IPS DF 4.7 (cell line): ENCODE data around the gene TRIM7.
"Not testable (repeated sequence)": the region's sequence is repeated elsewhere in the genome, so short reads cannot be mapped to it uniquely, and the experiment has no call there.

Experiments used
- DNase-seq: peaks from one replicate; pipeline ENCODE4 v3.0.0-alpha.2; 2013; ENCODE audit warnings: low spot score; ENCODE audit errors: extremely low read depth

Gene TRIM7

DNA sequence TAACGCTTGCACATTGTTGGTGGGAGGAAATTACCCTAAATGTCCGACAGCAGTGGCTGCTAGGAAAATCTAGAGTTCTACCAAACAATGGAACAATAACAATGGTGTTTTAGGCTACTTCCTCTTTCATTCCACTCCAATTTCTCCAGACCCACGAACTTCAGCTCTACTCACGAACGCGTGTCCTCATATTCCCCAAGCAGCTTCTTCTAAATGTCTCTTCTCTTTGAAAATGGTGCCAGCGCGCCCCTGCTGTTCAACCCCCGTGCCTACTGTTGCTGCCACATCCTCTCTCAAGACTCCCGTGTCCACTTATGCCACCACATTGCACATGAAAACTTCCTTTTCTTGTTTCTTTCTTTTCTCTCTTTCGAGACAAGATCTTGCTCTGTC lies 32.0 kb downstream of the TRIM7 start:
- DNase-seq: no peak

DNA sequence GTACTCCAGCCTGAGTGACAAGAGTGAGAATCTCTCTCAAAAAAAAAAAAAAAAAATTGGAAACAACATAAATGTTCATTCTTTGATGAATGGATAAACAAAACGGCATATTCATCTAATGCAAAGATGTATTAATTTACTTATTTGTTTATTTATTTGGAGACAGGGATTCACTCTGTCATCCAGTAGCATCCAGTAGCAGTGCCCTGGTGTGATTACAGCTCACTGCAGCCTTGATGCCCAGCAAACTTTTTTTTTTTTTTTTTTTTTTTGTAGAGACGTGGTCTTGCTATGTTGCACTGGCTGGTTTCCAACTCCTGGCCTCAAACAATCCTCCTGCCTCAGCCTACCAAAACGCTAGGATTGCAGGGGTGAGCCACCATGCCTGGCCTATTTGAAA lies 33.2 kb downstream of the TRIM7 start:
- no peak for DNase-seq

DNA sequence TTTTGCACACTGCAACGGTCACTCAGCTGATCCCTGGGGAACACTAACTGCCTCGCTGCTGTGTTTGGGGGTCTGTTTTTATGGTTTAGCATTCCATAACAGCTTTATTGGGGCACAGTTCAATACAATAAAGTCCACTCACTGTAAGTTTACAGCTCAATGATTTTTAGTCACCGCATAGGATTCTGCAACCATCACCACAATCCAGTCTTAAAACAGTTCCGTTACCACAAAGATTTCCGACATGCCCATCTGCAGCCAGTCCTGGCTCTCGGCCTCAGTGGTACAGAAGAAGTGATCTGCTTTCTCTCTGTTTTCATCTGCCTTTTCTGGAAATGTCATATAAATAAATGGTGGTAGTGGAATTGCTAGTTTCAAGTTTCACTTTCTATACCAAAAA lies 34.0 kb downstream of the TRIM7 start:
- no peak for DNase-seq

DNA sequence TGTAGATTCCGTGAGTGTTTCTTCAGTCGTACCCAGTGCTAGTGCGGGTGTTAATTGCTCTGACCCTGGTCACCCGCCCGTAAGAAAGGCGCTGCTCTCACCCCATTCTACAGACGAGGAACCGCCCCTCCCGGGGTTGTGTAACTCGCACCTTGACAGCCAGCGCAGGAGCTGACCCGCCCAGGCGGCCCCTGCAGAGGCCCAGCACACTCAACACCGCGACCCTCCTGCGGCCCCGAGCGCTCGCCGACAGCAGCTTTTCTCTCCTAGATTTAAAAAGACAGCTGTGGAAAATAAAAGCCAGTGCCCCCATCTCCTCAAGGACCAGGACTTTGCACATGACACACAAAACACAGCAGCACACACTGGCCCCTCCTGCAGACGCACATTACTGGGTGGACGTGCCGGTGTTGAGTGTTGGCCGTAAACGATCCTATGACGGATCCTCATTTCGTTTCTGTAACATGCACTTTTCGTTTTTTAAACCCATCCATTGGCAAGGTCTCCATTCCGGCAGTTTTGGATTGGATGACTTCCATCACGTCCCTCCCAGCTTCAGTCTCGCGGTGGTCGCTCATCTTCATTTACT lies 34.7 kb downstream of the TRIM7 start:
- DNase-seq: no peak

DNA sequence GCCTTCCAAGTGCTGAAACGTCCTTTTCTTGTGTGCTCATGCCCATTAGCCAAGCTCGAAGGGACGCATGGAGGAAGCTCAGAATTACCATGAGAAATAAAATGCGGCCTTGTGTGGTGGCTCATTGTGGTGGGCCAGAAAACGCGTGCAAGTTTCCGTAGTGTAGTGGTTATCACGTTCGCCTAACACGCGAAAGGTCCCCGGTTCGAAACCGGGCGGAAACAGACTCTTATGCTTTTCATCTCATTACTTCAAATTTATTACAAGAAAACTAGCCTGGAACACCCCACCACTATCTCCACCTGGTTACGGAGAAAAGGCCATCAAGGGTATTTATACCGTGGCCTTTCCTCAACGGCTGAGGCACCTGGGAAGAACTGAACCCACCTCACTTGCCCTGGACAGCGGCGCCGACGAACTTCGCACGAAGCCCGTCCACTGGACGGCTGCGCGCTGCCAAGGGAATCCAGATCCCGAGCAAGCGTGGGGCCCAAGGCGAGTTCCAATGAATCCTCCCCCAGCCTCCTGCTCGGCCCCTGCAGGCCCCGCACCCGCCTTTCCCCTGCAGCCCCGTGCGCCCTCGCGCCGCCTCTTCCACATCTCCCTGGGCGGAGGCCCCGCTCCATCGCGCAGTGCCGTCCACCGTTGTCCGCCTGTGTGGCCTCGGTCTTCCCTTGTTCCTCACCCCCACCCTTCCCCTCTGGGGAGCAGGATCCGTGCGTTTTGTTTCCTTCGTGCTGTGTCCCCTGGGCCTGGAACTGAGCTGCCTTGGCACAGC lies 35.3 kb downstream of the TRIM7 start:
- not testable (repeated sequence) for DNase-seq

DNA sequence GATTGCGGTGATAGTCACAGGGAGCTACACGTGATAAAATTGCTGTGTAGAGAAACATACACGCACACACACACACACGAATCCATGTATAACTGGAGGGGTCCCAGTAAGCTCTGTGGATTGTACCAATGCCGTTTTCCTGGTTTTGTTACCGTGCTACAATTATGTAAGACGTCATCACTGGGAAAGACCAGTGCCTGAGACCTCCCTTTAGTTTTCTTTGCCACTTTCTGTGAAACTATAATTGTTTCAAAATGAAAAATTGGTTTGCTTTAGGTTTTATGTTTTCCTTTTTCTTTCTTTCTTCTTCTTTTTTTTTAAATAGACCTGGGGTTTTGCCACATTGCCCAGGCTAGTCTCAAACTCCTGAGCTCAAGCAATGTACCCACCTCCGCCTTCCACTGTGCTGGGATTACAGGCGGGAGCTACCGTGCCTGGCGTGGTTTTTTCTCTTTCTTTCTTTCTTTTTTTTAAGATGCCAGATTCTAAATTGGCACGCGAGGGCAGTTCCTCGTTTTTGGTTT lies 36.3 kb downstream of the TRIM7 start:
- DNase-seq: no peak

DNA sequence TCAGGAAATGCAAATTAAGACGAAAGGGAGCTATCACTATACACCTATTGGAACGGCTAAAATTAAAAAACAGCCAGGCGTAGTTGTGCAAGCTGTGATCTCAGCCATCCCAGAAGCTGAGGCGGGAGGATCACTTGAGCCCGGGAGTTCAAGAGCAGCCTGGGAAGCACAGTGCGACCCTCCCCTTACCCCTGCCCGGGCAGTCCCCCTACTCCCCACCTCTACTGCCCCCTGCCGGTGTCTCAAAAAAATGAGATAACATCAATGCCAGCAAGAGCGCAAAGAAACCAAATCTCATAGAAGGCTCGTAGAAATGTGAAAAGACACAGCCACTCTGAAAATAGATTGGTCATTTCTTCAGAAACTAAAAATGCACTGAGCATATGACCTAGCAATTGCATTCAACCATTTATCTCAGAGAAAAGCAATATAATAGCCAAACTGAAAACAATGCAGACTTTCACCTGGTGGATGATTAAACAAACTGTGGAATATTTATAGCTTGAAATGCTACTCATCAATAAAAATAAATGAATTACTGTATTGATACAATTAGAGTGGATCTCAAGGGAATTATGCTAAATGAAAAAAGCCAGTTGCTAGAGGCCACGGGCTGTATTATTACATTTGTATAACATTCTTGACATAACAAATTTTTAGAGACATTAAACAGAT lies 37.0 kb downstream of the TRIM7 start:
- no peak for DNase-seq

DNA sequence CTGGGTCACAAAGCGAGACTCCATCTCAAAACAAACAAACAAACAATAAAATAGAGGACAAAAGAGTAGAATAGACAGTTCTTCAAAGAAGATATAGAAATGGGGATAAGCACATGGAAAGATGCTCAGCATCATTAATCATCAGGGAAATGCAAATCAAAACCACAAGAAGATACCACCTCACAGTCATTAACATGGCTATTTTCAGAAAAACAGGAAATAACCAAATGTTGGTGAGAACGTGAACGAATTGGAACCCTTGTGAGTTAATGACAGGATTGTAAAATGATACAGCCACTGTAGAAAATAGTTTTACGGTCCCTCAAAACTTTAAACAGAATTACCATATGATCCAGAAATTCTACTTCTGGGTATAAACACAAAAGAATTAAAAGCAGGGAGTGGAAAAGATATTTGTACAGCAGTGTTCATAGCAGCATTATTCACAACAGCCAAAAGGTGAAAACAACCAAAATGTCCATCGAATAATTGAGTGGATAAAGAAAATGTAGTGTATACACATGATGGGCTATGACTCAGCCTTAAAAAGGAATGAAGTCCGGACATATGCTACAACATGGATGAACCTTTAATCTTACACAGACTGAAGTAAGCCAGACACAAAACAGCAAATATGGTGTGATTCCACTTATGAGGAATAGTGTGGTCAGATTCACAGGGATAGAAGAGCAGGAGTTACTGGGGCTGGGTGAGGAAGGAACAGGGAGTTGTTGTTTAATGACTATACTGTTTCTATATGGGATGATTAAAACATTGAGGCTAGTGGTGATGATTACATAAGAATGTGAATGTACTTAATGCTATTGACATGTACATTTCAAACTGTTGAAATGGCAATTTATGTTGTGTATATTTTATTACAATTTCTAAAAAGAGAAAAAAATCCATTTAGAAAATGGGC lies 37.9 kb downstream of the TRIM7 start:
- DNase-seq: no peak

DNA sequence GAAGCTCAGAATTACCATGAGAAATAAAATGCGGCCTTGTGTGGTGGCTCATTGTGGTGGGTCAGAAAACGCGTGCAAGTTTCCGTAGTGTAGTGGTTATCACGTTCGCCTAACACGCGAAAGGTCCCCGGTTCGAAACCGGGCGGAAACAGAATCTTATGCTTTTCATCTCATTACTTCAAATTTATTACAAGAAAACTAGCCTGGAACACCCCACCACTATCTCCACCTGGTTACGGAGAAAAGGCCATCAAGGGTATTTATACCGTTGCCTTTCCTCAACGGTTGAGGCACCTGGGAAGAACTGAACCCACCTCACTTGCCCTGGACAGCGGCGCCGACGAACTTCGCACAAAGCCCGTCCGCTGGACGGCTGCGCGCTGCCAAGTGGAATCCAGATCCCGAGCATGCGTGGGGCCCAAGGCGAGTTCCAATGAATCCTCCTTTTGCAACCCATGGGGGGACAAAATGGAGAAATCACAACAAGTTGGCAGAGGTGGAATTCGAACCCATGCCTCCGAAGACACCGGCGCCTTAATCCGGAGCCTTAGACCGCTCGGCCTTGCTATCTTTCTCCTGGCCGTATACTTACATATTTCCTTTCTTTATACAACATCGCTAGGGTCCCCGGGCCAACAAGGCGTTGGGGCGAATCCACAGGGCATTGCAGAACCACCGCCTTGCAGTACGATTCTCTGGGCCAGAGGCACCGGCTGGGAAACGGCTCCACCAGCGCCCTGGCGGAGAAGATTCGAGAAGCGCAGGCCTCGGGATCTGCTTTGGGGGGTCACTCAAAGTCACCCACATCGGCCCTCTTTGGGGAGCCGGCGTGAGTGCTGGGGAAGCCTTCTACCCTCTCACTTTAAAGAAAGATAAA lies 40.7 kb downstream of the TRIM7 start:
- no peak for DNase-seq

DNA sequence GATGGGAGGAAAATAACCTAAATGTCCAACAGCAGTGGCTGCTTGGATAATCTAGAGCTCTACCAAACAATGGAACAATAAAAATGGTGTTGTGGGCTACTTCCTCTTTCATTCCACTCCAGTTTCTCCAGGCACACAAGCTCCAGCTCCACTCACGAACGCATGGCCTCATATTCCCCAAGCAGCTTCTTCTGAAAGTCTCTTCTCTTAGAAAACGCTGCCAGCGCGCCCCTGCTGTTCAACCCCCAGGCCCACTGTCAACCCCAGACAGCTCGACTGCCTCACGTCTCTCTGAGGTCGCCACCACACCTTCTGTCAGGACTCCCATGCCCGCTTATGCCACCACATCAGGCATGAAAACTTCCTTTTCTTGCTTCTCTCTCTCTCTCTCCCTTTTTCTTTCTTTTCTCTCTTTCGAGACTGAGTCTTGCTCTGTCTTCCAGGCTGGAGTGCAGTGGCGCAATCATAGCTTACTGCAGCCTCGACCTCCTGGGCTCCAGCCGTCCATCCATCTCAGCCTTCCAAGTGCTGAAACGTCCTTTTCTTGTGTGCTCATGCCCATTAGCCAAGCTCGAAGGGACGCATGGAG lies 41.4 kb downstream of the TRIM7 start:
- no peak for DNase-seq

DNA sequence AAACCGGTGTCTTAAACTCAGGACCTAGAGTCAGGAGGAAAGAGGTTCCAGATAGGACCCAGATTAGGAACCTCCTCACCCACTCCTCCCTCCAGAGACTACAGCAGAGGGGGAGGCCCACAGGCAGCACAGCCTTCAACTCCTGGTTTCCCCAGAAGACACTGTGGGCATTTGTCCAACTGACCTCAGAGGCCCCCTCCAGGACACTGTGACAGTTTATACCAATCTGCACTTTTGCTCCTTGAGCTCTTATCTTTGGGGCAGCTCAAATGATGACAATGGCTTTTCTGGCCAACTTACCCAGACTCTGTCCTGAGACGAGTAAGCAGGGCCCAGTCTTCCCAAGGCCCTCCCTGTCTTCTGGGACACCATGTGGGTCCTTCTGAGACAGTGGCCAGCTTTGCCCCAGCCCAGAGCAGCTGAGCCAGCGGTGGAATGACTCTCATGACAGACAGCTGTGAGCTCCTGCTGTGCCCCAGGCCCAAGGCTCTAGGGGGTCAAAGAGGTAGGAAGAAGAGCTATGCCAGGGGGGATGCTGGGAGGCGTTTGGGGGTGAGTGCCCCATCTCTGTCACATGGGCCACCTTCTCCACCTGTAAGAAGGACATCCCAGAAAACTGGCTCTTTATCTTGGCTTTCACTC lies 43.3 kb downstream of the TRIM7 start:
- no peak for DNase-seq

DNA sequence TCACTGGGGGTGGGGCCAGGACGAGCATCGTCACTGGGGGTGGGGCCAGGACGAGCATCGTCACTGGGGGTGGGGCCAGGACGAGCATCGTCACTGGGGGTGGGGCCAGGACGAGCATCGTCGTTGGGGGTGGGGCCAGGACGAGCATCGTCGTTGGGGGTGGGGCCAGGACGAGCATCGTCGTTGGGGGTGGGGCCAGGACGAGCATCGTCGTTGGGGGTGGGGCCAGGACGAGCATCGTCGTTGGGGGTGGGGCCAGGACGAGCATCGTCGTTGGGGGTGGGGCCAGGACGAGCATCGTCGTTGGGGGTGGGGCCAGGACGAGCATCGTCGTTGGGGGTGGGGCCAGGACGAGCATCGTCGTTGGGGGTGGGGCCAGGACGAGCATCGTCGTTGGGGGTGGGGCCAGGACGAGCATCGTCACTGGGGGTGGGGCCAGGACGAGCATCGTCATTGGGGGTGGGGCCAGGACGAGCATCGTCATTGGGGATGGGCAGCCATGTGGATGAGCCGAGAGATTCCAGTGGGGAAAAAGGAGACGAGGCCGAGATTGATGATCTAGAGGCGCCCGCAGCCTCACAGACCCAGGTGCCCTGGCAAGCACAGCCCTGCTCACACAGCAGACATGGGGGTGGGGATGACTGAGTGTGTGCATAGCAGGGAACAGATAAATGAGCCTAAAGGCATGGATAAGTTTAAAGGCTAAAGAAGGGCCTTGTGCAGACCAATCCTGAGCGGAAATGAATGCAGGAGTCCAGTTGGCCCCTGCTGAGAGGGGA lies 44.1 kb downstream of the TRIM7 start:
- DNase-seq: not testable (repeated sequence)

DNA sequence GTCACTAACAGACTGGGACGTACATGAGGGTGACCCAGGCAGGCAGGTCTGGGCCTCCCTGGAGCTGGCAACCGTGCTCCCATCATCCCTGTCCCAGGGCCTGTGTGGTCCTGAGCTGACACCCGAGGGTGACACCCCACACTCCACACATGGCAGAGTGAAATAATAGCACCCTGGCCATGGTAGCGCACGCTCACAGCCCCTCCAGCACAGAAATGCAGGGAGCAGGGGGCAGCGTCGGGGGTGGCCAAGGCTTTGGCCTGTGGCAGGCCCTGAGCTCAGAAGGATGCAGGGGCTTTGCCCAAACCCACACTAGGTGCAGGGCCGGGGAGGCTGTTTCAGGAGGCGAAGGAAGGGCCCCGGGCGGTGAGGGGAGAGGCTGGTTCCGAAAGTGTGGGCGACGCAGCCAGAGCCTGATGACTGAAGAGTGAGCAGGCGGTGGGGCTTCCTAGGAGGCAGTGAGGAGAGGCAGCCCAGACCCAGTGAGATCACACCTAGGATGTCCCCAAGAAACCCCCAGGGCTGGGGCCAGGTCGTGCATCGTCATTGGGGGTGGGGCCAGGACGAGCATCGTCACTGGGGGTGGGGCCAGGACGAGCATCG lies 44.7 kb downstream of the TRIM7 start:
- no peak for DNase-seq

DNA sequence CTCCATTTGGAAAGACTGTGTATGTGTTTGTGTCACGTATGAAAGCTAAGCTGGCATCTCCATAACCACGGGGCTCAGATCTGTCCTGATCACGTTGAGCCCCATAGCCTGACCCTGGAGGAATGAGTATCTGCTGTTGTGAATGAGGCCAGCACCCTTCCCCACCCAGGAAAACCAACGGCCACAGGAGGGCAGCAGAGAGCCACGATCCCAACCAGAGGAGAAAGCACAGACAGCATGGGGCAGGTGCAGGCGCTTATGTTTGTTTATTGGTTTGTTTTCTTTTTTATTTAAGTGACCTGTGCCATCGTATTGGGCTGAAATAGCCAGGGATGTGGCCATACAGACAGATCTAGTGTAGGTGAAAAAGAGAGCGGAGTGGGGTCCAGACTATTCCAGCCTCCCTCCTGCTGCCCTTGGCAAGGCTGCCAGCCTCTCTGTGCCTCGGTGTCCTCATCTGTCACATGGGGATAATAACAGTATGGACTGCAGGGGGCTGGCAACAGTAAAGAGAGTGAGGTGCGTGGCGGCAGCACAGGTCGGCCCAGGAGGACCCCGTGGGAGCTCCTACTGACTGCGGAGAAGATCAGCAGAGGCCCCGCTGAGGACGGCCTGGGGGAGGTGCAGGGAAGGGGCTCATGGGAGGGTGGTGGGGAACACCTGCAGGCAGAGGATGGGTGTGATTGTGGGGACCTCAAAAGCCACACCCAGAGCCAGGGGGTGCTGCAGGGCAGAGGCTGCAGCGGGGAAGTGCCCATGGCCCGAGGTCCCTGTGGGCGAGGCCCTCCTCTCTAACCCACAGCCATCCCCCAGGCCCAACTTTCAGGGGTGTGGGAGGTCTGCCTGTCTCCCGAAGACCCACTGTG lies 45.5 kb downstream of the TRIM7 start:
- no peak for DNase-seq

DNA sequence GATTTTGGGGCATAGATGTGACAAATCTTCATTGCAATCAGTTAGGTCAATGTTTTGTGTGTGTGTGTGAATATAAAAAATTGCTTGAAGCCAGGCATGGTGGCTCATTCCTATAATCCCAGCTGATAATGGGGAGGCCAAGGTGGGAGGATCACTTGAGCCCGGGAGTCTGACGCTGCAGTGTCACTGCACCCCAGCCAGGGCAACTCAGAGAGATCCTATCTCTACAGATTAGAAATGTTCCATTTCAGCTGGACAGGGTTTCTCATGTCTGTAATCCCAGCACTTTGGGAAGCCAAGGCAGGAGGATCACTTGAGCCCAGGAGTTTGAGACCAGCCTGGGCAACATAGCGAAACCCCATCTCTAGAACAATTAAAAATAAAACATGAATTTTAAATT lies 46.1 kb downstream of the TRIM7 start:
- no peak for DNase-seq

DNA sequence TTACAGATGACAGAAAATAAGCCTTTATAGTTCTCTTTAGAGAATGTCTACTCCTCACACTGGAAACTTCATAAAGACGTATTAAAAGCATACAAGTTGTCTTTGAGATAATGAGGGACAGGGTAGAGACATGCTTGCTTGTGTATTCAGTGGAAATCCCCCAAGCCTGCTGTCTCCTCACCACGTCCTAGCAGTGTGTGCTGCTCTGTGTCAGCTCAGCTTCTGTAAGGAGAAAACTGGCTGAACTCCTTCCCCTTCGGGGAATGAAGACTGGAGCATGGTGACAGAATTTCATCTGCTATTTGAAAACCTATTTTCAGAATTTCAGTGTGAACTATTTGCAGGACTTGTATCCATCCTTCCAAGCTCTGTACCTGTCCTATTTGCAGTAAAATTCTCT lies 48.2 kb downstream of the TRIM7 start:
- no peak for DNase-seq

DNA sequence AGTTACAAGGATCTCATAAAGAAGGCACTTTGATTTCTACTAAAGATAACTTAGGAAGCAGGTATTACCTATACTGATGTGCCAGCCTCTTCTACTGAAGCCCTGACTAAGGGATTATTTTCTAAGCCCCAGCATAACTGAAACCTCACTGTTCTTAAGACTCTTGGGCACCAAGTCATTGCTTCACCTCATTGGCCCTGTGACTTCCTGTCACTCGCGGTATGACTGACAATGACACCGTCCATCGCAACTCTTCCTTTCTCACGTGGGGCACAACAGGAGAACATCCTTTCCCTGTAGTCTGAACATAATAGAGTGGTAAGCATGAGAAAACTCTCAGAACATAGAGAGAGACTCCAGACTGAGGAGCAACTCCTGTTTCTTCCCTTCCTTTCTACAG lies 51.2 kb downstream of the TRIM7 start:
- no peak for DNase-seq
